Fibroblast of lung (primary cell): ENCODE data around the gene INIP. TPM values are rescaled to one million over a fixed set of nuclear protein-coding genes. Genes with fewer than 3 reads are reported as not detected.

Experiments
- DNase-seq, 2 donors: peaks; one replicate each; pipeline versions ENCODE4 v3.0.0 to v3.0.0-alpha.2; 2010; ENCODE audit warnings: low read depth in 2 of 2
- H2AFZ ChIP-seq: 2 replicates; pipeline ENCODE4 v1.5.1; 2012; ENCODE audit warnings: low read length, control low read depth, inconsistent platforms
- H3K27ac ChIP-seq: 2 replicates; pipeline ENCODE4 v1.5.1; 2011; ENCODE audit warnings: low read length, control low read depth; ENCODE audit not compliant: insufficient read depth
- H3K27me3 ChIP-seq: 2 replicates; pipeline ENCODE4 v1.5.1; 2011; ENCODE audit warnings: mild to moderate bottlenecking, low read length; ENCODE audit not compliant: control insufficient read depth, insufficient read depth
- H3K36me3 ChIP-seq: 2 replicates; pipeline ENCODE4 v1.5.1; 2011; ENCODE audit warnings: low read length; ENCODE audit not compliant: control insufficient read depth, insufficient read depth
- H3K4me1 ChIP-seq: 2 replicates; pipeline ENCODE4 v1.5.1; 2011; ENCODE audit warnings: low read length; ENCODE audit not compliant: control insufficient read depth, insufficient read depth; ENCODE audit errors: extremely low read depth
- H3K4me2 ChIP-seq: 2 replicates; pipeline ENCODE4 v1.5.1; 2011; ENCODE audit warnings: low read length, control low read depth; ENCODE audit not compliant: insufficient read depth; ENCODE audit errors: extremely low read depth
- H3K4me3 ChIP-seq, 4 experiments: fragments of 200-600 bp in 1 of 4; sonication (generic) in 1 of 4; replicated peaks in 1 of 4; 2 replicates each; pipeline ENCODE4 v1.5.1; 2011 to 2016; ENCODE audit warnings: low read length in 4 of 4, low read depth in 3 of 4, mild to moderate bottlenecking in 3 of 4, control low read depth in 2 of 4, inconsistent platforms in 1 of 4, mixed read lengths in 1 of 4; ENCODE audit not compliant: insufficient read depth in 1 of 4; ENCODE audit errors: control extremely low read depth in 1 of 4
- H3K79me2 ChIP-seq: 2 replicates; pipeline ENCODE4 v1.5.1; 2012; ENCODE audit warnings: mild to moderate bottlenecking, low read length, inconsistent platforms; ENCODE audit not compliant: control insufficient read depth, insufficient read depth
- H3K9ac ChIP-seq: 2 replicates; pipeline ENCODE4 v1.5.1; 2011; ENCODE audit warnings: mild to moderate bottlenecking, low read length, control low read depth; ENCODE audit not compliant: insufficient read depth
- H3K9me3 ChIP-seq: 2 replicates; pipeline ENCODE4 v1.5.1; 2012; ENCODE audit warnings: low read depth, low read length; ENCODE audit not compliant: control insufficient read depth, insufficient read depth
- H4K20me1 ChIP-seq: 2 replicates; pipeline ENCODE4 v1.5.1; 2011; ENCODE audit warnings: low read length; ENCODE audit not compliant: control insufficient read depth, insufficient read depth; ENCODE audit errors: extremely low read depth
- EZH2 ChIP-seq: IDR thresholded peaks from 2 replicates; pipeline ENCODE4 v1.5.1; 2012; ENCODE audit warnings: low read length, control low read depth, mild to moderate bottlenecking; ENCODE audit errors: missing control alignments
- polyA plus RNA-seq, 2 donors: library from polyadenylated mRNA; depleted of rRNA in 1 of 2; stranded (reverse) in 1 of 2; unstranded in 1 of 2; fragments of >200 nt; gene quantifications; 2 replicates each; pipeline ENCODE4 v1.2.1, GENCODE V29; 2011 to 2012; ENCODE audit warnings: missing spikeins in 1 of 2
- total RNA-seq: library from RNA; depleted of rRNA; stranded (reverse); fragments of >200 nt; gene quantifications from 2 replicates; pipeline ENCODE4 v1.2.1, GENCODE V29; 2014
- TF ChIP-seq, protein P1 (sequence below), 2 donors: IDR thresholded peaks in 1 of 2; conservative IDR thresholded peaks in 1 of 2; 1 replicate in 1 of 2; 2 replicates in 1 of 2; pipeline ENCODE4 v1.5.1; 2011 to 2012; ENCODE audit warnings: low read length in 2 of 2, control low read depth in 1 of 2, inconsistent platforms in 1 of 2, low read depth in 1 of 2, mild to moderate bottlenecking in 1 of 2

Gene INIP
- total and polyA plus RNA-seq, 2 donors (not counting 1 experiment from before 2014, with no cell fraction given) = 14.4 to 24.1 TPM

DNA sequence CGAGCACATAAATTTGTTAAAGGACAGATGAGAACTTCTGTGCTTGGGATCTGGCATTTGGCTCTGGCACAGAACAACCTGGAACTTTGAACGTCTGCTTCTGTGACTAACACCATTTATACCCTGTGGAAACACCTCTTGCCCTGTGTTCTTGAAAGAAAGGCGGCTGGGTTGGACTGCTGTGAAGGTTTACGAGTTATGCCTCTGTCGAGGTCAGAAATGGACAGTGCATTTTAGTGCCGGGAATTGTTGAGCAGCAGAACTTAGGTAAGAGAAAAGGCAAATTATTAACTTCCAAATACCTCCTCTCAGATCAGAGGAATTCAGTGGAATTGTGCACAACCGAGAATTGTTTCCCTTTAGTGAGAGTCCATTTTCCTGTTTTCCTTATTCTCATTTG, 14.1 kb upstream of the INIP start:
- TF ChIP-seq, protein P1, sequence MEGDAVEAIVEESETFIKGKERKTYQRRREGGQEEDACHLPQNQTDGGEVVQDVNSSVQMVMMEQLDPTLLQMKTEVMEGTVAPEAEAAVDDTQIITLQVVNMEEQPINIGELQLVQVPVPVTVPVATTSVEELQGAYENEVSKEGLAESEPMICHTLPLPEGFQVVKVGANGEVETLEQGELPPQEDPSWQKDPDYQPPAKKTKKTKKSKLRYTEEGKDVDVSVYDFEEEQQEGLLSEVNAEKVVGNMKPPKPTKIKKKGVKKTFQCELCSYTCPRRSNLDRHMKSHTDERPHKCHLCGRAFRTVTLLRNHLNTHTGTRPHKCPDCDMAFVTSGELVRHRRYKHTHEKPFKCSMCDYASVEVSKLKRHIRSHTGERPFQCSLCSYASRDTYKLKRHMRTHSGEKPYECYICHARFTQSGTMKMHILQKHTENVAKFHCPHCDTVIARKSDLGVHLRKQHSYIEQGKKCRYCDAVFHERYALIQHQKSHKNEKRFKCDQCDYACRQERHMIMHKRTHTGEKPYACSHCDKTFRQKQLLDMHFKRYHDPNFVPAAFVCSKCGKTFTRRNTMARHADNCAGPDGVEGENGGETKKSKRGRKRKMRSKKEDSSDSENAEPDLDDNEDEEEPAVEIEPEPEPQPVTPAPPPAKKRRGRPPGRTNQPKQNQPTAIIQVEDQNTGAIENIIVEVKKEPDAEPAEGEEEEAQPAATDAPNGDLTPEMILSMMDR (conservative IDR thresholded peaks at IDR 0.05 in 1 of 2, IDR thresholded peaks at IDR 0.05 in 1 of 2; ENCODE audit: low read depth in 1 of 2, low read length in 2 of 2) = no peak
- TF ChIP-seq EZH2 = no peak
- no peaks in the 10 kb centered on the region for H3K27me3 ChIP-seq
- no peaks in the 10 kb centered on the region for H4K20me1 ChIP-seq
- DNase-seq = no peak
- no peaks in the 10 kb centered on the region for H3K9me3 ChIP-seq
- no peak overlapping the region for H3K4me3 ChIP-seq
- H3K27ac ChIP-seq = no peak overlapping the region
- no peaks in the 10 kb centered on the region for H3K4me1 ChIP-seq
- no peak overlapping the region for H3K4me2 ChIP-seq
- no peak overlapping the region for H3K9ac ChIP-seq
- no peak overlapping the region for H2AFZ ChIP-seq
- H3K36me3 ChIP-seq = no peaks in the 10 kb centered on the region
- H3K79me2 ChIP-seq = no peaks in the 10 kb centered on the region

DNA sequence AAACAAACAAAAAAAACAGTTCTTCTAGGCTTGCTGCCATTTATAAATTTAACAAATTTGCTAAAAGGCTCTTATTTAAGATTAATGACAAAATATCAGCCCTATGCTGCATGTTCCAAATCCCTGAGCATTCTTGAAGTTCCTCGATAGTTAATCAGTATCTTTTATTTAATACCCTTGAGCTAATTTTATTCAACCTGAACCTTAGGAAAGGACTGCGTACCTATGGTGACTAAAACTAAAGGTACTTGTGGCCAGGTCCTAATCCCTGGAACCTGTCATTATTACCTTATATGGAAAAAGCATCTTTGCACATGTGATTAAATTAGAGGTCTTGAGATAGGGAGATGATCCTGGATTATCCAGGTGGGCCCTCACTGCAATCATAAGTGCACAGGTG, 10.5 kb upstream of the INIP start:
- H3K27ac ChIP-seq = no peak overlapping the region
- no peaks in the 10 kb centered on the region for H3K4me1 ChIP-seq
- H3K79me2 ChIP-seq = no peaks in the 10 kb centered on the region
- TF ChIP-seq, protein P1 (conservative IDR thresholded peaks at IDR 0.05 in 1 of 2, IDR thresholded peaks at IDR 0.05 in 1 of 2; ENCODE audit: low read depth in 1 of 2, low read length in 2 of 2) = no peak
- TF ChIP-seq EZH2 = no peak
- no peak for DNase-seq
- H3K27me3 ChIP-seq = no peaks in the 10 kb centered on the region
- H3K9ac ChIP-seq = no peak overlapping the region
- H2AFZ ChIP-seq = no peak overlapping the region
- H3K4me2 ChIP-seq = no peak overlapping the region
- no peaks in the 10 kb centered on the region for H3K36me3 ChIP-seq
- no peaks in the 10 kb centered on the region for H4K20me1 ChIP-seq
- no peaks in the 10 kb centered on the region for H3K9me3 ChIP-seq
- no peak overlapping the region for H3K4me3 ChIP-seq

DNA sequence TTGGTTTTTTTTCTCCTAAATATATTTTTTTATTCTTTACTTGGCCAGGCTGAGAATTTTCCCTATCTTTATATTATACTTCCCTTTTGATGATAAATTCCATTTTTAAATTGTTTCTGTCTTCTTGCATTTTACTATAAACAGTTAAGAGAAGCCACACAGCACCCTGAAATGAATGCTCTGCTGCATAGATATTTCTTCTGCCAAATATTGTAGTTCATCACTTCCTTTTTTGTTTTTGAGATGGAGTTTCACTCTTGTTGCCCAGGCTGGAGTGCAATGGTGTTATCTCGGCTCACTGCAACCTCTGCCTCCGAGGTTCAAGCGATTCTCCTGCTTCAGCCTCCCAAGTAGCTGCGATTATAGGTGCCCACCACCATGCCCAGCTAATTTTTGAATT, 8.5 kb upstream of the INIP start:
- Histone ChIP-seq H3K4me1 (no peaks in the 10 kb centered on the region), H3K79me2 (no peaks in the 10 kb centered on the region), H3K36me3 (no peaks in the 10 kb centered on the region), H3K9me3 (no peaks in the 10 kb centered on the region), H3K27me3 (no peaks in the 10 kb centered on the region), H3K4me2 (no peak overlapping the region), H4K20me1 (no peaks in the 10 kb centered on the region), H3K27ac (no peak overlapping the region), H3K9ac (no peak overlapping the region), H2AFZ (no peak overlapping the region), H3K4me3 (no peak overlapping the region)
- TF ChIP-seq, protein P1 (conservative IDR thresholded peaks at IDR 0.05 in 1 of 2, IDR thresholded peaks at IDR 0.05 in 1 of 2; ENCODE audit: low read depth in 1 of 2, low read length in 2 of 2) = no peak
- no peak for DNase-seq
